HG03025 (cell line): ENCODE measurements around the gene ALG9.
"Not testable (repeated sequence)": the region's sequence is repeated elsewhere in the genome, so short reads cannot be mapped to it uniquely, and the experiment has no call there.

ENCODE experiments used
- ATAC-seq: cut with Tn5 transposase; IDR thresholded peaks from one replicate; pipeline ENCODE4 v1.9.1; 2021; ENCODE audit warnings: mild to moderate bottlenecking, moderate library complexity; ENCODE audit not compliant: unreplicated experiment, low FRiP score

ALG9 gene

GRCh38 chr11:111870886-111871692 lies at the start of gene ALG9:
ALG9 (minus strand) TSS chr11:111871581; CDS start chr11:111871482, 99 bp downstream.
- ATAC-seq, result peak; percentile 89

GRCh38 chr11:111920908-111921307 lies 49.5 kb upstream of the ALG9 start:
- ATAC-seq, result no peak

- ATAC-seq, result no peak
These were observed 47.2 kb upstream of the ALG9 start, which contains the start of gene C11orf52 for GRCh38 chr11:111918390-111919256. C11orf52 (plus strand) TSS chr11:111918913; CDS start chr11:111918973, 60 bp downstream.

GRCh38 chr11:111917788-111918187 lies 46.4 kb upstream of the ALG9 start:
- no peak for ATAC-seq

GRCh38 chr11:111917312-111917711 lies 45.9 kb upstream of the ALG9 start:
- no peak for ATAC-seq

GRCh38 chr11:111916768-111917167 lies 45.4 kb upstream of the ALG9 start:
- ATAC-seq, result no peak

- no peak for ATAC-seq
These were observed 42.6 kb upstream of the ALG9 start for GRCh38 chr11:111913997-111914396.

- no peak for ATAC-seq
These were observed 41.9 kb upstream of the ALG9 start for GRCh38 chr11:111913031-111913861.

- no peak for ATAC-seq
These were observed 41.2 kb upstream of the ALG9 start, which contains the start of gene HSPB2 for GRCh38 chr11:111912535-111912934. HSPB2 (plus strand) TSS chr11:111912734; CDS start chr11:111912830, 96 bp downstream.

- no peak for ATAC-seq
These were observed 40.4 kb upstream of the ALG9 start, which contains the start of gene CRYAB for GRCh38 chr11:111911563-111912401. CRYAB (minus strand) TSS chr11:111911770; CDS start chr11:111911724, 46 bp downstream.

- ATAC-seq, result no peak
These were observed 39.5 kb upstream of the ALG9 start for GRCh38 chr11:111910676-111911562.

GRCh38 chr11:111909378-111909777 lies 38.0 kb upstream of the ALG9 start:
- ATAC-seq, result no peak

- no peak for ATAC-seq
These were observed 37.4 kb upstream of the ALG9 start for GRCh38 chr11:111908639-111909305.

- ATAC-seq, result no peak
These were observed 35.3 kb upstream of the ALG9 start for GRCh38 chr11:111906680-111907079.

GRCh38 chr11:111905411-111905810 lies 34.0 kb upstream of the ALG9 start:
- ATAC-seq, result no peak

- no peak for ATAC-seq
These were observed 15.5 kb upstream of the ALG9 start for GRCh38 chr11:111886844-111887243.

- no peak for ATAC-seq
These were observed 14.7 kb upstream of the ALG9 start for GRCh38 chr11:111886032-111886431.

- ATAC-seq, result not testable (repeated sequence)
These were observed 13.7 kb upstream of the ALG9 start for GRCh38 chr11:111885053-111885452.
